Esophagus muscularis mucosa (tissue), 4 donors: Measurements from ENCODE around the gene TIMM50. TPM values are rescaled to one million over a fixed set of nuclear protein-coding genes. Genes with fewer than 3 reads are reported as not detected.
A peak's percentile ranks its signal among the peaks of the same experiment; 100 is the strongest.
"Not testable (repeated sequence)": the region's sequence is repeated elsewhere in the genome, so short reads cannot be mapped to it uniquely, and the experiment has no call there.

Experiments
- DNase-seq: peaks from one replicate; pipeline ENCODE4 v3.0.0-alpha.2; 2017; ENCODE audit errors: extremely low spot score
- H3K27ac ChIP-seq, 4 donors: fragments of 200-600 bp; sonication (generic); replicated peaks in 1 of 4; 1 replicate in 3 of 4; 2 replicates in 1 of 4; pipeline ENCODE4 v1.5.1; 2016 to 2019; ENCODE audit warnings: mild to moderate bottlenecking in 1 of 4
- H3K27me3 ChIP-seq, 4 donors: fragments of 200-600 bp; sonication (generic); one replicate each; pipeline versions ENCODE4 v1.5.1 to v1.6.0; 2016 to 2019
- H3K36me3 ChIP-seq, 4 donors: fragments of 200-600 bp; sonication (generic); one replicate each; pipeline ENCODE4 v1.5.1; 2016 to 2019
- H3K4me1 ChIP-seq, 4 donors: fragments of 200-600 bp; sonication (generic); one replicate each; pipeline ENCODE4 v1.5.1; 2016 to 2019
- H3K4me3 ChIP-seq, 4 donors: fragments of 200-600 bp; sonication (generic); 1 replicate in 2 of 4; 2 replicates in 2 of 4; pipeline ENCODE4 v1.5.1; 2016 to 2019; ENCODE audit warnings: mild to moderate bottlenecking in 4 of 4, moderate library complexity in 1 of 4
- H3K9me3 ChIP-seq, 4 donors: fragments of 200-600 bp; sonication (generic); 1 replicate in 3 of 4; 2 replicates in 1 of 4; pipeline ENCODE4 v1.5.1; 2016 to 2019
- CTCF ChIP-seq, 3 experiments: fragments of 200-600 bp in 2 of 3; fragments of 450-650 bp in 1 of 3; sonication (generic) in 2 of 3; IDR thresholded peaks; one replicate each; pipeline ENCODE4 v1.5.1; 2017 to 2019; ENCODE audit warnings: antibody characterized with exemption in 3 of 3, mild to moderate bottlenecking in 2 of 3, moderate library complexity in 1 of 3
- EP300 ChIP-seq: sonication (generic); formaldehyde crosslinking; IDR thresholded peaks from one replicate; pipeline ENCODE4 v1.6.1; 2017; ENCODE audit warnings: antibody characterized with exemption
- POLR2A ChIP-seq: fragments of 450-650 bp; IDR thresholded peaks from one replicate; pipeline ENCODE4 v1.6.1; 2017; ENCODE audit warnings: antibody characterized with exemption, moderate library complexity, mild to moderate bottlenecking, low read depth
- POLR2AphosphoS5 ChIP-seq, 2 donors: sonication (generic); formaldehyde crosslinking; IDR thresholded peaks; one replicate each; pipeline ENCODE4 v1.6.1; 2017; ENCODE audit warnings: antibody characterized with exemption in 2 of 2
- WGBS: methylation state at CpG from one replicate; pipeline ENCODE4 v1.1.5; 2018; 5-methylcytosine and 5-hydroxymethylcytosine counted together
- intact Hi-C: fragments of 100-400 bp; cut with DNase I; formaldehyde crosslinking; loops from one replicate; pipeline ENCODE4 v1.15.1; 2023
- total RNA-seq, 4 donors: library from RNA; depleted of rRNA; stranded (reverse); fragments of >200 nt; gene quantifications; one replicate each; pipeline versions ENCODE4 v1.1.0 to v1.2.1, GENCODE V29; 2016

The TIMM50 gene
- total RNA-seq, 4 donors from 2014 or later, result 36.1 to 58.0 (median 51.3) TPM

- intact Hi-C loops, result loop anchor here (2.0 to 5.0 kb wide), 2 partner anchors 33 to 87 kb away; partner anchors contain the start of genes EID2B and PLEKHG2
- peak; percentile 99 for DNase-seq
- peaks cover 43 to 63% (median 60%) of the 10 kb centered on the region in 4 donors for H3K4me1 ChIP-seq
Measured at GRCh38 chr19:39445196-39446111, 35.2 kb upstream of the TIMM50 start, which contains the start of gene SUPT5H. Gene SUPT5H, plus strand, starts transcription at chr19:39445582. Its CDS starts 309 bp downstream, at chr19:39445891.

DNA sequence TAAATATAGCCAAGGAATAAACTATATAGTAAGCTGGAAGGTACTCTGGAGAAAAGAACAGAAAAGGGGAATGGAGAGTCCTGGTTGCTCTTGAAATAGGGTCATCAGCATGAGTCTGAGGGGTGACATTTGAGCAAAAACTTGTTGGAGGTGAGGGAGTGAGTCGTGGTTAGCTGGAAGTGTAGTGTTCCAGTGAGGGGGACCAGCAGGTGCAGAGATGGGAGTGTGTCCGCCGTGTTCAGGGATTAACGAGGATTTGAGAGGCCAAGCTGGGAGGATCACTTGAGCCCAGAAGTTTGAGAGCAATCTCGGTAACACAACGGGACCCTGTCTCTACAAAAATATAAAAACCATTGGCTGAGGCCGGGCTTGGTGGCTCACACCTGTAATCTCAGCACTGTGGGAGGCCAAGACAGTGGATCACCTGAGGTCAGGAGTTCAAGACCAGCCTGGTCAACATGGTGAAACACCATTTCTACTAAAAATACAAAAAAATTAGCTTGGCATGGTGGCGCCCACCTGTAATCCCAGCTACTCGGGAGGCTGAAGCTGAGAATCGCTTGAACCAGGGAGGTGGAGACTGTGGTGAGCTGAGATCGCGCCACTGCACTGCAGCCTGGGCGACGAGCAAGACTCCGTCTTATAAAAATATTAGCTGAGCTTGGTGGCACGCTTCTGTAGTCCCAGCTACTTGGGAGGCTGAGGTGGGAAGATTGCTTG lies 34.1 kb upstream of the TIMM50 start:
- H3K27me3 ChIP-seq, result no peaks in the 10 kb centered on the region
- peaks cover 46 to 73% (median 59%) of the 10 kb centered on the region in 4 donors for H3K4me1 ChIP-seq
- intact Hi-C loops, result loop anchor here (5.0 kb wide), 1 partner anchor 86 kb away; the partner anchor contains the start of gene EID2B
- peaks cover 0 to 28% (median 10%) of the 10 kb centered on the region in 4 donors for H3K36me3 ChIP-seq
- peak overlapping the region; percentile 91 to 96 (median 94) for H3K27ac ChIP-seq
- DNase-seq, result no peak
- H3K9me3 ChIP-seq, result no peaks in the 10 kb centered on the region
- 83% methylated on average over 16 of the region's 16 CpGs for WGBS
- TF ChIP-seq EP300 (no peak), CTCF (IDR thresholded peaks at IDR 0.05) (no peak), POLR2AphosphoS5 (IDR thresholded peaks at IDR 0.05) (no peak), POLR2A (no peak)
- peak overlapping the region; percentile 73 to 96 (median 90) for H3K4me3 ChIP-seq

More at GRCh38 chr19:39445196-39446111, 35.2 kb upstream of the TIMM50 start, which contains the start of gene SUPT5H:
- H3K4me3 ChIP-seq, result peak within 1 kb of the TSS; percentile 73 to 96 (median 90)
- TF ChIP-seq POLR2A, result peak; percentile 89
- no peak for TF ChIP-seq EP300
- peak; percentile 99 to 100 for TF ChIP-seq POLR2AphosphoS5 (IDR thresholded peaks at IDR 0.05)
- H3K27ac ChIP-seq, result peak within 1 kb of the TSS; percentile 91 to 96 (median 94)
- WGBS, result under 1% methylated on average over 43 of the region's 68 CpGs
- no peaks in the 10 kb centered on the region for H3K27me3 ChIP-seq
- H3K36me3 ChIP-seq, result peaks cover 0 to 23% (median 8%) of the 10 kb centered on the region in 4 donors
- H3K9me3 ChIP-seq, result no peaks in the 10 kb centered on the region

DNA sequence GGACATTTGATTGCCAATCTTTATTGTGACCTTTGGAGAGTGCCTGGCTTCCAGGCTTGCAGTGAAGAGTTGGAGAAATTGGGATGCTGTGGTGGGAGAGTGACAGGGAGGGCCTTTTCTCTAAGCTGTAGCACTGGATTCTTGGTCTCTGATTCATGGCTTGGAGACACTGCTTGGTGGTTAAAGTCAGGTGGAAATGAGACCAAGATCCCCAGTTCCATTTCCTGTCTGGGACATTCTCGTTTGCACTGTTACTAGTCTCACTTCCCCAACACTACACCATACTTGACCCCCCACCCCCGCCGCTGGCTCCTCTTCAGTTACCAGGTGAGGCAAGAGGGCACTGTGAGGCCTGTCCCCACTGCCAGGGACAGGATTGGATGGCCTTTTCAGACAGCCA lies 32.4 kb upstream of the TIMM50 start:
- Histone ChIP-seq H3K36me3 (peaks cover 8 to 44% (median 24%) of the 10 kb centered on the region in 4 donors), H3K4me3 (no peak overlapping the region), H3K9me3 (no peaks in the 10 kb centered on the region), H3K27me3 (no peaks in the 10 kb centered on the region), H3K4me1 (peaks cover 46 to 79% (median 62%) of the 10 kb centered on the region in 4 donors), H3K27ac (no peak overlapping the region)
- no peak for TF ChIP-seq CTCF (IDR thresholded peaks at IDR 0.05)
- no peak for TF ChIP-seq POLR2A
- TF ChIP-seq POLR2AphosphoS5 (IDR thresholded peaks at IDR 0.05), result no peak
- TF ChIP-seq EP300, result no peak
- intact Hi-C loops, result loop anchor here (5.0 kb wide), 1 partner anchor 84 kb away; the partner anchor contains the start of gene EID2B
- DNase-seq, result no peak
- 65% methylated on average over 3 of the region's 3 CpGs for WGBS

GRCh38 chr19:39449116-39449797 lies 31.4 kb upstream of the TIMM50 start:
- TF ChIP-seq POLR2A, result no peak
- no peak for TF ChIP-seq EP300
- no peak for TF ChIP-seq CTCF (IDR thresholded peaks at IDR 0.05)
- no peak for TF ChIP-seq POLR2AphosphoS5 (IDR thresholded peaks at IDR 0.05)
- H3K4me3 ChIP-seq, result no peak overlapping the region
- H3K4me1 ChIP-seq, result peaks cover 43 to 71% (median 57%) of the 10 kb centered on the region in 4 donors
- H3K27ac ChIP-seq, result no peak overlapping the region
- H3K9me3 ChIP-seq, result no peaks in the 10 kb centered on the region
- peaks cover 15 to 54% (median 34%) of the 10 kb centered on the region in 4 donors for H3K36me3 ChIP-seq
- intact Hi-C loops, result loop anchor here (5.0 kb wide), 1 partner anchor 83 kb away; the partner anchor contains the start of gene EID2B
- no peaks in the 10 kb centered on the region for H3K27me3 ChIP-seq
- 88% methylated on average over 8 of the region's 8 CpGs for WGBS
- DNase-seq, result no peak

DNA sequence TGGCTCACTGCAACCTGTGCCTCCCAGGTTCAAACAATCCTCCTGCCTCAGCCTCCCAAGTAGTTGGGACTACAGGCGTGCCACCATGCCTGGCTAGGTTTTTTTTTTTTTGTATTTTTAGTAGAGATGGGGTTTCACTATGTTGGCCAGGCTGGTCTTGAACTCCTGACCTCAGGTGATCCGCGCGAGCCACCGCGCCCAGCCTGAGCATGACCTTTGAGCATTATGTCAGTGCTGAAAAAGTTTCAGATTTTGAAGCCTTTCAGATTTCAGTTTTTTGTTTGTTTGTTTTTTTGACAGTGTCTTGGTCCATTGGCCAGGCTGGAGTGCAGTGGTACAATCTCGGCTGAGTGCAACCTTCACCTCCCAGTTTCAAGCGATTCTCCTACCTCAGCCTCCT lies 29.4 kb upstream of the TIMM50 start:
- H3K4me3 ChIP-seq, H3K9me3 ChIP-seq, H3K27me3 ChIP-seq, DNase-seq, intact Hi-C loops, H3K27ac ChIP-seq: not testable (repeated sequence)
- Histone ChIP-seq H3K4me1 (peaks cover 37 to 59% (median 48%) of the 10 kb centered on the region in 4 donors), H3K36me3 (peaks cover 15 to 71% (median 45%) of the 10 kb centered on the region in 4 donors)
- whole genome bisulfite sequencing, result 93% methylated on average over 8 of the region's 8 CpGs
